Stimulated activated CD8-positive, alpha-beta memory T cell treated with anti-CD3 and anti-CD28 coated beads, Interleukin-2, amount 100 ng/mL, for 1 hour (primary cell): ENCODE data around the gene KRTAP10-4.
"Not testable (repeated sequence)": the region's sequence is repeated elsewhere in the genome, so short reads cannot be mapped to it uniquely, and the experiment has no call there.

Experiments used
- DNase-seq, 2 donors: peaks; one replicate each; pipeline ENCODE4 v3.0.0-alpha.2; 2020; ENCODE audit warnings: low read depth in 2 of 2

KRTAP10-4 gene

GRCh38 chr21:44573630-44574456, at the start of gene KRTAP10-4:
KRTAP10-4 (plus strand) TSS chr21:44573729; CDS start chr21:44573759, 30 bp downstream.
- DNase-seq, result not testable (repeated sequence)

GRCh38 chr21:44524414-44525371, 48.8 kb upstream of the KRTAP10-4 start:
- DNase-seq, result no peak

GRCh38 chr21:44525391-44526095, 48.0 kb upstream of the KRTAP10-4 start:
- DNase-seq, result no peak

- DNase-seq, result no peak
Measured at GRCh38 chr21:44526096-44526997, 47.2 kb upstream of the KRTAP10-4 start.

- no peak for DNase-seq
Measured at GRCh38 chr21:44527156-44527982, 46.2 kb upstream of the KRTAP10-4 start.

DNA sequence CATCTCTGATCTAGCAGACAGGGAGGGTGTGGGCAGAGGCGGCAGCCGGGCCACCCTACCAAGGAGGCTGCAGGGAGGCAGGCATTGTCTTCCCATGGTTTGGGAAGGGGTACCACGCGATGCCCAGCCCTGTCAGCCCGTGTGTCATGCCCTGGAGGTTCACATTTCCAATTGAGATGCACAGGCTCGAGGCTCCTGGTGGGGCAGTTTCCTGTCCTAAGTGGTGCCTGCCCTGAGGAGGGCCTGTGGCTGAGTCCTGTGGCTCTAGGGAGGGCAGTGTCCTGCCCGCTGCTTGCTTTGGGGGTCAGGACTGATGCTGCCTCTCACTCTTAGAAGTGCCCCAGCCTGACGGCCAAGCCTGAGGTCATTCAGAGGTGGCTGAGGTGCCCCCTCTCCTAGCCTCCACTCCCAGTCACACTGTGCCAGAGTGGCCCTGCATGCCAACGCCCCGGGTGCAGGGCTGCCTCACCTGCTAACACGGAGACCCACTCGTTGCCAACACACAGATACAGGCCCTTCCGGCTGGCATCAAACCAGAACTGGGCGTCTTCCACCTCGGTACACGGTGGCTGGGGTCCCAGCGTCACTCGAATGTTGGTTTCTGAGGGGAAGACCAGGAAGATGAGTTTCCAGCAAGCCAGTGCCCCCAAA, 45.4 kb upstream of the KRTAP10-4 start:
- DNase-seq, result no peak

DNA sequence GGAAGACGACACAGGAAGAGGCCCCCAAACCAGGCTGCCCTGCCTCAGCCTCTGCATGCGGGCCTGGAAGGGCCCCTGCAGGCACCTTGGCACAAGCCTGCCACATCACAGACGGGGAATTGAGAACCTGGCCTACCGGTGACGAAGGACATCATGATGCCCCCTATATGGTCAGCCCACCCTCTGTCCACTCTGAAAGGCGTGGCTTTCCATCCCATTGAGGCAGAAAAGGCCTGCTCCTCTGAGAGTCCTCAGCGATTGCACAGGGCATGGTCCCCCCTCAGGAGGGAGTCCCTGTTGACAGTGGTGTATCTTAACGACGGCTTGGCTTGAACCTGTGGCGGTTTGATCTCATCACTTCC, 44.9 kb upstream of the KRTAP10-4 start:
- DNase-seq, result no peak

DNA sequence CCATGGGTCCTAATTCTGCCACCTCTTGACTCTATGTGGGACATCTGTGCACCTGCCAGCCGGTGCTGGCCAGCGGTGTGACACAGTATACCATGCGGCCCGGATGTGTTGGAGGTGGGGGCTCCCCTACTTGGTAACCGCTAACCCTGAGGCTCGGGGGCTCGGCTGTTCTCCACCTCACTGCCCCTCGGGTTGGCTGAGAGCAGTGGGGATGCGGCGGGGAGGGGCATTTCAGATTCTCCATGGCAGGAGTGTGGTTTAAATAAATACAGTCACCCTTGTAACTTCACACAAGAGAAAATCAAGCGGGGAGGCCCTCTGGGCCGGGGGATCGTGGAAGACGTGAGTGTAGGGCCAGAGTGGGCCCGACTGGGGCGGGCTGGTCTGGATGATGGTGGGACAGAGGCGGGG, 44.5 kb upstream of the KRTAP10-4 start:
- no peak for DNase-seq

GRCh38 chr21:44529503-44530125, 43.9 kb upstream of the KRTAP10-4 start:
- DNase-seq, result no peak

DNA sequence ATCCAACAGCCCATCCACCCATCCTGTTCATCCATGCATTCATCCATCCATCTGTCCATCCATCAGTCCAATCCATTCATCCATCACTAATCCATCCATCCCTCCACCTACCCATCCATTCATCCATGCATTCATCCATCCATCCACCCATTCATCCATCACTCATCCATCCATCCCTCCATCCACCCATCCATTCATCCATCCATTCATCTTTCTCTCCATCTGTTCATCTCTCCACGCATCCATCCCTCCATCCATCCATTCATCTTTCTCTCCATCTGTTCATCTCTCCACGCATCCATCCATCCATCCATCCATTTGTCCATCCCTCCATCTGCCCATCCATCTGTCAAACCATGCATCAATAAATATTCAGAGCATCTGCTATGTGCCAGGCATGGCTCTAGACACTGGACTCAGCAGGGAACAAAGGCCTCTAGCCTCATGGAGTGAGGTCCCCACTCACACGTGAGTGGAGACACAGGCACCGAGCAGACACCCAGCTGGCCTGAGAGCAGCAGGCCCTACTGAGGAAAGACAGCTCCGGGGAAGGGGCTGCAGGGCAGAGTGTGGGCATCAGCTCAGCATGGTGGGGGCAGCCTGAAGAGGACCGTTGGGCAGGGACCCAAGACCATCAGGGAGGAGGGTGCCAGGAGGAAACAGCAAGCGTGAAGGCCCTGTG, 43.2 kb upstream of the KRTAP10-4 start:
- no peak for DNase-seq

DNA sequence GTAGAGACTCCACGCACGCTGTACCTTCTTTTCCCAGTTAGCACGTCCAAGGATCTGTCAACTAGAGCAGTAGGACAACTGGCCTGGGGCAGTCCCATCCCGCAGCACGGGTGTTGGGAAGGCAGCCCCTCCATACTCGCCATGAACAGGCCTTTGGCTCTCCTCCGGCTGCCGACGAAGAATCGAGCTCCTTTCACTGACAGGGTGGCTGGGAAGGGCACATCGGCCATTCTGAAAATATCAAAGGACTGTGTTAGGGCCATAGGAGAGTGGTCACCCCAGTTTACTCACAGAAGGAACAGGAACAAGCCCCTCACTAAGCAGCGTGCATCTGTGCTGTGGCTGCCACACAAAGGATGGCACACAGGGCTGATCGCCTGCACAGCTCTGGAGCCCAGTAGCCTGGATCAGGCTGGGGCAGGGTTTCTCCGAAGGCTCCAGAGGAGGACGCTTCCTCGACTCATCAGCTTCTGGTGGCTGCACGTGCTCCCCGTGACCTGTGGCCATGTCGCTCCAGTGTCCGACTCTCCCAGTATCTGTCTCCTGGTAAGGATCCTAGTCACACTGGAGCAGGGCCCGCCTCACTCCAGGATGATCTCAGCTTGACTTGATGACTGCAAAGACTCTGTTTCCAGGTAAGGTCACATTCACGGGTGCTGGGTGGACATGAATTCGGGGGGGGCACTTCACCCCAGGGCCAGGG, 42.5 kb upstream of the KRTAP10-4 start:
- no peak for DNase-seq

DNA sequence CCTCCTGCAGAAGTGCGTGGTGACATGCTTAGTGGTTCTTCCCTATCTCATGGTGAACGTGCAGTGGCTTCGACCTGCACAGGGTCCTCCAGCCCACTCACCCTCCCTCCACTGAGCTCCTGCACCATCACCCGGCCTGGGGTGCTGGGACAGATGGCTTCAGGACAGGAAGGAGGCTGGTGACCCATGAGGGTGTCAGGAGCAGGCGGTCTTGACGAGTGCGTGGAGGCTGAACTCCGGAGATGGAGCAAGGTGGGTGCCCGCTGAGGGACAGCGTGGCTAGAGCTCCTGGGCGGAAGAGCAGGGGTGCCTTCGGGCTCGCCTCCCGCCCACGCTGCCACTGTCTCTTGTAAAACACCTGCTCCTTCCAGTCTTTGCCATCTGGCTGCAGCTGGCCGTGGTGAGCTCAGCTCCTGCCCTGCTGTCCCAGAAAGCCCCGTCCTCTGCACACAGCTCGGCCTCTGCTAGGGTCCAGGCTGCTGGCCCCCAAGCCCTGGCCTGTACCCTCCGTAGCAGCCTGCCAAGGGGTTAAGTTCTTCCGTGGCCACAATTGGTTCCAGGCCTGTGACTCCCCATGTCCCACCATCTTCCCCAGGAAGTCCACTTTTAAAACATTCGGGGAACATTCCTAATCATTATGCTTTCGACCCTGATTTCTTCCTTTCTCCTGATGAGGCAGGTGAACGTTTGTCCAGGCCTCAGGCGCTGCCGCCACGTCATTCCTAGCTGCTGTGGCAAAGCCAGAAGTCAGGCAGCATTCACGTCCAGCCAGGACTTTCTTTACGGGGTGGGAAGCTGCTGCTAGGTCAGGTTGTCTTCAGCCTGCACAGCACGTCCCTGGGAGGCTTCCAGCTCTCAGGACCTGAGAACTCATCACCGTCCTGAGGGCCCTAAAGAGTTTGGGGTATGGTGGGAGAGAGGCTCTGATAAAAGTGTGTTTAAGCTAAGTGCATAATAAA, 41.6 kb upstream of the KRTAP10-4 start:
- DNase-seq, result no peak

DNA sequence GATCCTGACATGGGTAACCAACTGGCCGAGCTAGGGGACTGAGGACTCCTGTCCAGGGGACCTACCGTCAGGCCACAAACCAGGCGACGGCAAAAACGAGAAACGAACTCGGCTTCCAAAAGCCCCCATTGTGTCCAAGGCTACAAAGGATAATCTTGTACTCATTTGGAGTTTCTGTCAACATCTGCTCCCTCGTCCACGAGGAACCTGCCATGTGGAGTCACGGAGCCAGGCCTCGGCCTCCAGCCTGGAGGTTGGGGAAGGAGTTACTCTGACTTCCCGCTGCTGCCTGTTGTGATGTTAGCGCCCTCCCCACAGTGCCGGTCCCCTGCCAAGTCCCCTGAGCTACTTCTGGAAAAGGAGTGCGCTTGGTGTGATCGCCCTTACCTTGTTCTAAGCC, 40.8 kb upstream of the KRTAP10-4 start:
- DNase-seq, result no peak

- no peak for DNase-seq
Measured at GRCh38 chr21:44533121-44533890, 40.2 kb upstream of the KRTAP10-4 start.

GRCh38 chr21:44533891-44534627, 39.5 kb upstream of the KRTAP10-4 start:
- no peak for DNase-seq
